Kidney (tissue), 14 donors: ENCODE data around the gene RNF157. TPM values are rescaled to one million over a fixed set of nuclear protein-coding genes. Genes with fewer than 3 reads are reported as not detected.
A peak's percentile ranks its signal among the peaks of the same experiment; 100 is the strongest.

Experiments used
- DNase-seq, 5 donors: peaks; one replicate each; pipeline ENCODE4 v3.0.0-alpha.2; 2013 to 2020
- FAIRE-seq: peaks from 2 replicates; lab custom pipeline; 2012; peaks lifted over from hg19 to GRCh38; lab: Jason Lieb, UNC
- H3K27ac ChIP-seq, 2 donors: one replicate each; pipeline ENCODE4 v1.7.0; 2013; ENCODE audit warnings: low read depth in 2 of 2, low read length in 2 of 2, inconsistent platforms in 1 of 2
- H3K27me3 ChIP-seq: one replicate; pipeline ENCODE4 v1.7.1; 2013; ENCODE audit warnings: low read length, inconsistent platforms; ENCODE audit not compliant: control insufficient read depth, insufficient read depth
- H3K36me3 ChIP-seq, 3 donors: one replicate each; pipeline versions ENCODE4 v1.7.0 to v1.7.1; 2013; ENCODE audit warnings: low read length in 3 of 3, control low read depth in 1 of 3, inconsistent platforms in 1 of 3; ENCODE audit not compliant: insufficient read depth in 3 of 3, control insufficient read depth in 2 of 3
- H3K4me1 ChIP-seq, 3 donors: one replicate each; pipeline versions ENCODE4 v1.7.0 to v1.7.1; 2013; ENCODE audit warnings: low read length in 3 of 3, inconsistent platforms in 1 of 3, low read depth in 1 of 3; ENCODE audit not compliant: control insufficient read depth in 2 of 3, insufficient read depth in 2 of 3
- H3K4me3 ChIP-seq, 3 donors: one replicate each; pipeline versions ENCODE4 v1.7.0 to v1.8.1; 2013; ENCODE audit warnings: low read length in 3 of 3, control low read depth in 1 of 3, inconsistent platforms in 1 of 3
- H3K9ac ChIP-seq, 3 donors: one replicate each; pipeline versions ENCODE4 v1.7.0 to v1.7.1; 2013; ENCODE audit warnings: low read length in 3 of 3, control low read depth in 1 of 3, inconsistent platforms in 1 of 3
- H3K9me3 ChIP-seq, 3 donors: one replicate each; pipeline versions ENCODE4 v1.7.0 to v1.7.1; 2013; ENCODE audit warnings: low read length in 3 of 3, control low read depth in 1 of 3, inconsistent platforms in 1 of 3; ENCODE audit not compliant: control insufficient read depth in 2 of 3, insufficient read depth in 1 of 3
- intact Hi-C: fragments of 100-400 bp; cut with DNase I; formaldehyde crosslinking; loops from one replicate; pipeline ENCODE4 v1.11.1; 2022
- polyA plus RNA-seq: library from polyadenylated mRNA; stranded (reverse); fragments of 350-450 nt; fragmentation: Illumina TruSeq; extraction: RNeasy Lipid Tissue Mini Kit (QIAGEN cat#74804); gene quantifications from one replicate; pipeline ENCODE4 v1.2.3, GENCODE V29; 2014; ENCODE audit warnings: low read depth, low replicate concordance; ENCODE audit not compliant: insufficient read depth
- total RNA-seq: library from RNA; stranded (reverse); fragmentation: NEBNext Ultra II Directional; extraction: Animal tissue kit (Norgen Biotek cat#: 25700); gene quantifications from one replicate; pipeline ENCODE4 v1.2.1, GENCODE V29; 2021
- TF ChIP-seq, protein P1 (sequence below): IDR thresholded peaks from 3 replicates; pipeline ENCODE4 v1.5.1; 2012; ENCODE audit warnings: mild to moderate bottlenecking, moderate library complexity, borderline replicate concordance; ENCODE audit not compliant: insufficient read depth; ENCODE audit errors: extremely low read depth
- donor health status: control.
- donor health status: control.
- donor health status: control.
- donor health status: control.
- donor health status: control.
- donor health status: DM: yes; HTN: yes; CAD: no.
- donor health status: Normal renal cell carcinoma (clear cell type).

RNF157 gene
- total and polyA plus RNA-seq, 2 donors from 2014 or later: 4.8 to 12.4 TPM

DNA sequence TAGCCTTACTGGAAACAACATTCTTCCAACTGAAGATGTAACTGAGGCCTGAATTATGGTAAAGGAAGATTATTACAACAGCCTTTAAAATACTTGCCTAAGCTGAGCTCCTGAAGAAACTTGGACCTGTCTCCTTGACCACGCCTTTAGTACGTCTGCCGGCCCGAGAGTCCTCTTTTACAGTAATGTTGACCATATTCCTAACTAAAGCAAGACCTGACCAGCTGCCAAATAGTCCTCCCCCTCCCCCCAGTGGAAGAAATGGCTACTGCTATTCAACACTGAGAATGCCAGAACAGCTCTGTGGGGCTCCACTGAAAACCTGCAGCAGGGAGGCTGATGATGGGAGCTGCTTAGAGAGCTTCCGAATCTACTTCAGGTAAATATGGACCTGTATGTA is 86.7 kb downstream of the RNF157 start:
- Histone ChIP-seq H3K27ac (no peak overlapping the region), H3K27me3 (no peaks in the 10 kb centered on the region), H3K4me1 (no peaks in the 10 kb centered on the region), H3K9ac (no peak overlapping the region), H3K36me3 (peaks cover 0 to 3% (median 0%) of the 10 kb centered on the region in 3 donors), H3K9me3 (no peaks in the 10 kb centered on the region), H3K4me3 (no peak overlapping the region)
- TF ChIP-seq, protein P1, sequence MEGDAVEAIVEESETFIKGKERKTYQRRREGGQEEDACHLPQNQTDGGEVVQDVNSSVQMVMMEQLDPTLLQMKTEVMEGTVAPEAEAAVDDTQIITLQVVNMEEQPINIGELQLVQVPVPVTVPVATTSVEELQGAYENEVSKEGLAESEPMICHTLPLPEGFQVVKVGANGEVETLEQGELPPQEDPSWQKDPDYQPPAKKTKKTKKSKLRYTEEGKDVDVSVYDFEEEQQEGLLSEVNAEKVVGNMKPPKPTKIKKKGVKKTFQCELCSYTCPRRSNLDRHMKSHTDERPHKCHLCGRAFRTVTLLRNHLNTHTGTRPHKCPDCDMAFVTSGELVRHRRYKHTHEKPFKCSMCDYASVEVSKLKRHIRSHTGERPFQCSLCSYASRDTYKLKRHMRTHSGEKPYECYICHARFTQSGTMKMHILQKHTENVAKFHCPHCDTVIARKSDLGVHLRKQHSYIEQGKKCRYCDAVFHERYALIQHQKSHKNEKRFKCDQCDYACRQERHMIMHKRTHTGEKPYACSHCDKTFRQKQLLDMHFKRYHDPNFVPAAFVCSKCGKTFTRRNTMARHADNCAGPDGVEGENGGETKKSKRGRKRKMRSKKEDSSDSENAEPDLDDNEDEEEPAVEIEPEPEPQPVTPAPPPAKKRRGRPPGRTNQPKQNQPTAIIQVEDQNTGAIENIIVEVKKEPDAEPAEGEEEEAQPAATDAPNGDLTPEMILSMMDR: peak; percentile 18
- FAIRE-seq (no peak), DNase-seq (no peak)
- intact Hi-C loops: no loop called here

DNA sequence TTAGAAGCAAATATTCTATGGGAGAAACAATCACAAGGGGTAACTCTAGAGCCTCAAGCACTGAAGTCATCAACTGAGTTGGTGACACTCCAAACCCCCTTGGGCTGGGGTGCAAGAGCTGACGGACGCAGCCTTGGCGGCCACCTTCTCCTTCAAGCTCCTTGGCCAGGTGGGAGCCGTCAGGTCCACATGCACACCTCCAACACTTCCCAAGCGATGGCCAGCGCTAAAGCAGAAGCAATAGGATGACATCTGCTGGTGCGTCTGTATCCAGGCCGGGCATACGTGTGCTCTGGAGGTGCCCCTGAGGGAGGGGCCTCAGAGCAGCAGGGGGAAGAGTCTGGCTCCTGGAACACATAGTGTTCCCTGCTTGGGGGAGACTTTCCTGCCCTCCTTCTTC is 87.1 kb downstream of the RNF157 start:
- intact Hi-C loops: no loop called here
- H3K9ac ChIP-seq: no peak overlapping the region
- H3K36me3 ChIP-seq: peaks cover 0 to 3% (median 0%) of the 10 kb centered on the region in 3 donors
- no peaks in the 10 kb centered on the region for H3K27me3 ChIP-seq
- FAIRE-seq (no peak), DNase-seq (peak in 1 of 5 donors; percentile 45)
- TF ChIP-seq, protein P1: no peak
- no peak overlapping the region for H3K4me3 ChIP-seq
- no peak overlapping the region for H3K27ac ChIP-seq
- H3K4me1 ChIP-seq: no peaks in the 10 kb centered on the region
- no peaks in the 10 kb centered on the region for H3K9me3 ChIP-seq

DNA sequence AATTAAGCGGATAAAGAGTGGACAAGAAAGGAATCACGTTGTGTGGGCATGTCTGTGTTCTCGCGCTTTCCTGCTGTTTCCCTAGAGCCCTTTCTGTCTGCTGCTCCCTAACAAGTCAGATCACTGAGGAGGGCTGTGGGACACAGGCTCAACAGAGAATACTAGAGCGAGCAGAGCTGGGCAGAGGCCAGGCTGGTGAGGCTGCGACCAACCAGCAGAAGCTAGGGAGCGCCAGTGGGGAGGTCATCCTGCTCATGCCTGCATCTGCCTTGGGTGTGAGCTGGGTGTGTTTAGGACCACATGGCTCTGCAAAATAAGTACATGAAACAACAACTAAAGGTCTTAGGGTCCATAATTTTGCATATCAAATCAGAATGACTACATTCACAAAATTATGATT is 87.7 kb downstream of the RNF157 start:
- intact Hi-C loops: no loop called here
- Histone ChIP-seq H3K27ac (no peak overlapping the region), H3K4me3 (no peak overlapping the region), H3K4me1 (no peaks in the 10 kb centered on the region), H3K27me3 (no peaks in the 10 kb centered on the region), H3K9me3 (no peaks in the 10 kb centered on the region), H3K36me3 (no peaks in the 10 kb centered on the region), H3K9ac (no peak overlapping the region)
- FAIRE-seq (no peak), DNase-seq (no peak)
- TF ChIP-seq, protein P1: no peak

DNA sequence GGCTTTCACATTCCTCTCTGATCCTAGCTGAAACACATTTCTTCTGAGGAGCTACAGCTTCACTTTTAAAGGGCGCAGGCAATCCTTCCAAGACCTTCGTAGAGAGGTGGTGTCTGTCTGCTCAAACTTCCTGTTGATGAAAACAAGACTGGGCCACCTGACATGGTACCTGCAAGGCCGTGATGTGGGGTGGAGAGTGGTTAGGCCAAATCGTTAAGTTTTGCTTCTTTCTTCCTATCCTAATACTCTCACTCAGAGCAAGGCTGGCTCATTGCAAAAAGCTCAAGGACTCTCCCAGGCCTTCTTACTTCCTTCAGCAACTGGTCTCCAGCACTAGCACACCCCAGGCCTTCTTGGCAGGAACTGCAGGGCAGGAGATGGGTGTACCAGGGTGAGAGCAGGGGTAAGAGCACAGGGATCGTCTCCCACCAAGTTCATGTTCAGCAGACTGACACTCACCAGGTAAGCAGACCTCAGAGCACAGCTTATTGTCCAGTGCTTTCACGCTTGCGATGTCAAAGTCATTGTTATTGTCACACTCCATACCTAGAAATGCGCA is 88.3 kb downstream of the RNF157 start:
- no peaks in the 10 kb centered on the region for H3K27me3 ChIP-seq
- no peak overlapping the region for H3K9ac ChIP-seq
- H3K36me3 ChIP-seq: no peaks in the 10 kb centered on the region
- no peak for FAIRE-seq
- TF ChIP-seq, protein P1: no peak
- DNase-seq: no peak
- intact Hi-C loops: no loop called here
- H3K27ac ChIP-seq: no peak overlapping the region
- no peaks in the 10 kb centered on the region for H3K9me3 ChIP-seq
- H3K4me1 ChIP-seq: no peaks in the 10 kb centered on the region
- H3K4me3 ChIP-seq: no peak overlapping the region
